Lower lobe of right lung (tissue), 2 donors: Measurements from ENCODE around the gene ZNF200. TPM values are rescaled to one million over a fixed set of nuclear protein-coding genes. Genes with fewer than 3 reads are reported as not detected.
"Not testable (repeated sequence)": the region's sequence is repeated elsewhere in the genome, so short reads cannot be mapped to it uniquely, and the experiment has no call there.

Experiments used
- ATAC-seq, 2 donors: fragments of 200-7000 bp; cut with Tn5 transposase; one replicate each; pipeline ENCODE4 v1.9.1; 2020 to 2022; ENCODE audit warnings: mild to moderate bottlenecking in 2 of 2, moderate library complexity in 2 of 2
- DNase-seq: peaks from one replicate; pipeline ENCODE4 v3.0.0-alpha.2; 2020
- H3K27ac ChIP-seq: fragments of 200-600 bp; one replicate; pipeline ENCODE4 v1.8.0; 2022
- H3K27me3 ChIP-seq: fragments of 200-600 bp; one replicate; pipeline ENCODE4 v1.8.0; 2022; ENCODE audit warnings: low read depth
- H3K36me3 ChIP-seq: fragments of 200-600 bp; one replicate; pipeline ENCODE4 v1.8.0; 2022; ENCODE audit warnings: mild to moderate bottlenecking
- H3K4me1 ChIP-seq: fragments of 200-600 bp; one replicate; pipeline ENCODE4 v1.8.0; 2022
- H3K4me3 ChIP-seq: fragments of 200-600 bp; one replicate; pipeline ENCODE4 v1.8.0; 2022; ENCODE audit warnings: mild to moderate bottlenecking
- H3K9me3 ChIP-seq: fragments of 200-600 bp; one replicate; pipeline ENCODE4 v1.8.0; 2022
- intact Hi-C: fragments of 100-400 bp; cut with DNase I; formaldehyde crosslinking; loops from one replicate; pipeline ENCODE4 v1.11.0; 2022
- total RNA-seq: library from RNA; stranded (reverse); fragmentation: NEBNext Ultra II Directional; extraction: Animal tissue kit (Norgen Biotek cat#: 25700); gene quantifications from one replicate; pipeline ENCODE4 v1.2.1, GENCODE V29; 2021
- TF ChIP-seq, protein P1 (sequence below): fragments of 200-600 bp; IDR thresholded peaks from one replicate; pipeline ENCODE4 v1.8.0; 2022; ENCODE audit warnings: antibody characterized with exemption, mild to moderate bottlenecking
- donor health status: DM: no; HTN: yes; CAD: no; lungs with severe emphysema.

The ZNF200 gene
- total RNA-seq, 1 donor from 2014 or later = 12.0 TPM

DNA sequence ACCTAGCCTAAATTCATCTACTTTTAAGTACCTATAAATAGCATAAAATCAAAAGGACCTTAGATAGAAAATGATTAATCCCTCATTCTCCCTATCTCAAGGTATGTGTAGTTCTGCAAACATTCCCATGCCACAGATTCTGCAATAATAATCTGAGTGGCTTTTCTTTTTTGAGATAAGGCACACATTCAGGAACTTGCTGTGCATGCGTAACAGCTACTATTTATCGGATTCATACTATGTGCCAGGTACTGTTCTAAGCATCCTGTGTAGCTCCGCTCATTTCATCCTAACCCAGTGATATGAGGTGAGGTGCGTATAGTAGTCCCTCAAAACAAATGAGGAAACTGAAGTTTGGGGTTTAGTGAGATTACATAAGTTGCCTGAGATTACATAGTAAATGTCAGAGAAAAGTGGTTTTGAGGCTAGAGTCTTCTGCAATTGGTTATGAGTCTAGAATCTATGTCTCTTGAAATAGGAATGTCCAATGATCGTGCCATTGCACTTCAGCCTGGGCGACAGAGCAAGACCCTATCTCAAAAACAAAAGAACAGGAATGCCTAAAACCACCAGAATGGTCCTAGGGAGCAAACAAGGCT, 46.4 kb upstream of the ZNF200 start:
- no peak for DNase-seq
- H3K36me3 ChIP-seq = peaks cover 10% of the 10 kb centered on the region
- ATAC-seq = no peak
- peaks cover 28% of the 10 kb centered on the region for H3K4me1 ChIP-seq
- H3K27me3 ChIP-seq = no peaks in the 10 kb centered on the region
- intact Hi-C loops = no loop called here
- peaks cover 2% of the 10 kb centered on the region for H3K9me3 ChIP-seq
- TF ChIP-seq, protein P1, sequence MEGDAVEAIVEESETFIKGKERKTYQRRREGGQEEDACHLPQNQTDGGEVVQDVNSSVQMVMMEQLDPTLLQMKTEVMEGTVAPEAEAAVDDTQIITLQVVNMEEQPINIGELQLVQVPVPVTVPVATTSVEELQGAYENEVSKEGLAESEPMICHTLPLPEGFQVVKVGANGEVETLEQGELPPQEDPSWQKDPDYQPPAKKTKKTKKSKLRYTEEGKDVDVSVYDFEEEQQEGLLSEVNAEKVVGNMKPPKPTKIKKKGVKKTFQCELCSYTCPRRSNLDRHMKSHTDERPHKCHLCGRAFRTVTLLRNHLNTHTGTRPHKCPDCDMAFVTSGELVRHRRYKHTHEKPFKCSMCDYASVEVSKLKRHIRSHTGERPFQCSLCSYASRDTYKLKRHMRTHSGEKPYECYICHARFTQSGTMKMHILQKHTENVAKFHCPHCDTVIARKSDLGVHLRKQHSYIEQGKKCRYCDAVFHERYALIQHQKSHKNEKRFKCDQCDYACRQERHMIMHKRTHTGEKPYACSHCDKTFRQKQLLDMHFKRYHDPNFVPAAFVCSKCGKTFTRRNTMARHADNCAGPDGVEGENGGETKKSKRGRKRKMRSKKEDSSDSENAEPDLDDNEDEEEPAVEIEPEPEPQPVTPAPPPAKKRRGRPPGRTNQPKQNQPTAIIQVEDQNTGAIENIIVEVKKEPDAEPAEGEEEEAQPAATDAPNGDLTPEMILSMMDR = no peak
- no peak overlapping the region for H3K27ac ChIP-seq
- no peak overlapping the region for H3K4me3 ChIP-seq

DNA sequence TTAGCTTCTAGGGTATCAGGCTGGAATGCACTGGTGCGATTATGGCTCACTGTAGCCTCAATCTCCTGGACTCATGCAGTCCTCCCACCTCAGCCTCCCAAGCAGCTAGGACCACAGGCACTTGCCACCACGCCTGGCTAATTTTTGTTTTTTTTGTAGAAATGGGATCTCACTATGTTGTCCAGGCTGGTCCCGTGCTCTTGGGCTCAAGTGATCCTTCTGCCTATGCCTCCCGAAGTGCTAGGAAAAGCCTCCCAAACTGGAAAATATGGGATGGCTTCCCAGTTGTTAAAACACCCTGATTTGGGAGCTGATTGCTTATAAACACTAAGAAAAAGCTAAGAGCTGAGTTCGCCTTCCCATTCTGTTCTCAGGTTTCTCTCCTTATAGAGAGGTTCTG, 41.7 kb upstream of the ZNF200 start:
- H3K27me3 ChIP-seq = no peaks in the 10 kb centered on the region
- no peak overlapping the region for H3K27ac ChIP-seq
- no peaks in the 10 kb centered on the region for H3K36me3 ChIP-seq
- DNase-seq (no peak), ATAC-seq (no peak)
- TF ChIP-seq, protein P1 = no peak
- no peak overlapping the region for H3K4me3 ChIP-seq
- intact Hi-C loops = no loop called here
- no peaks in the 10 kb centered on the region for H3K9me3 ChIP-seq
- H3K4me1 ChIP-seq = peaks cover 3% of the 10 kb centered on the region

DNA sequence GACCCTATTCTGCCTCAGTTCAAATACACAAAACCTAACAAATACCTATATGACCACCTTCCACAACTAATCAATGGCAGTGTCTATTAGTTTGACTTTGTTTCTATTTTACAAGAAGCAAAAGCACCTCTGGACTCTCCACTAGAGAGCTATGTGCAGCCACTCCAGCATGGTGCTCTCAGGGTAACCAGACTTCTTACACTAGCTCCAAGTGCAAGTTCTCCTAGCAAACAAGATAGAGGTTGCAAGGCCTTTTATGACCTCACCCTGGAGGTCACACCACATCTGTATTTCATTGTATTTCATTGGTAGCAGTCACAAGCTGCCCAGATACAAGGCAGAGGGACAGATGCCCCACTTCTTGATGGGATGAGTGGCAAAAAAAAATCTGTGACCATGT, 40.0 kb upstream of the ZNF200 start:
- DNase-seq (no peak), ATAC-seq (no peak)
- H3K4me3 ChIP-seq = no peak overlapping the region
- intact Hi-C loops = no loop called here
- H3K27me3 ChIP-seq = no peaks in the 10 kb centered on the region
- no peaks in the 10 kb centered on the region for H3K4me1 ChIP-seq
- H3K27ac ChIP-seq = no peak overlapping the region
- TF ChIP-seq, protein P1 = no peak
- no peaks in the 10 kb centered on the region for H3K36me3 ChIP-seq
- no peaks in the 10 kb centered on the region for H3K9me3 ChIP-seq

DNA sequence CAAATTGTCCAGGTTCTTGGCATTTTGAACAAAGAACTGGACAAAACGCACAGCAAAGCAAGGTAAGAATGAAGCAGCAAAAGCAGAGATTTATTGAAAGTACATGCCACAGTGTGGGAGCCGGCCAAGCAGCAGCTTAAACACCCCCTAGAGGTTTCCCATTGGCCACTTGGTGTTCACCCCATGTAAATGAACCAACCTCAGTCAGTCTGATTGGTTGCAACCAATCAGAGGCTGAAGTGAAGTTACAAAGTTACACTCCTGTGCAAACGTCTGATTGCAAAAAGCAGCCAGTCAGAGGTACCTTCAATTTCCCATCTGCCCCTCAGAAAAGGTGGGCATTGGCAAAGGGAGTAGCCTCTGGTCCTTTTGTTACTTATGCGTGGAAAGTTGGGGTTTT, 39.5 kb upstream of the ZNF200 start:
- no peaks in the 10 kb centered on the region for H3K9me3 ChIP-seq
- no peaks in the 10 kb centered on the region for H3K4me1 ChIP-seq
- H3K27me3 ChIP-seq = no peaks in the 10 kb centered on the region
- no peak overlapping the region for H3K4me3 ChIP-seq
- DNase-seq (no peak), ATAC-seq (no peak)
- H3K36me3 ChIP-seq = no peaks in the 10 kb centered on the region
- TF ChIP-seq, protein P1 = no peak
- H3K27ac ChIP-seq = no peak overlapping the region
- intact Hi-C loops = no loop called here

DNA sequence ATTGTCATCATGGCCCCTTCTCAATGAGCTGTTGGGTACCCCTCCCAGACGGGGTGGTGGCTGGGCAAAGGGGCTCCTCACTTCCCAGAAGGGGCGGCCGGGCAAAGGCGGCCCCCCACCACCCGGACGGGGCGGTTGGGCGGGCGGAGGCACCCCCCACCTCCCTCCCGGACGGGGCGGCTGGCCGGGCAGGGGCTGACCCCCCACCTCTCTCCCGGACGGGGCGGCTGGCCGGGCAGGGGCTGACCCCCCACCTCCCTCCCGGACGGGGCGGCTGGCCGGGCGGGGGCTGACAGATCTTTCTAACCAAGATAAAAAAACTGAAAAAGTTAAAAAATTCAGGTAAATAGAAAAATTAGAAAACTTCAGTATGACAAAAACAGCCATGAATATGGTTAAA, 36.3 kb upstream of the ZNF200 start:
- H3K4me3 ChIP-seq, H3K36me3 ChIP-seq, intact Hi-C loops, H3K27me3 ChIP-seq, H3K4me1 ChIP-seq, H3K9me3 ChIP-seq, ATAC-seq, H3K27ac ChIP-seq, DNase-seq: not testable (repeated sequence)

DNA sequence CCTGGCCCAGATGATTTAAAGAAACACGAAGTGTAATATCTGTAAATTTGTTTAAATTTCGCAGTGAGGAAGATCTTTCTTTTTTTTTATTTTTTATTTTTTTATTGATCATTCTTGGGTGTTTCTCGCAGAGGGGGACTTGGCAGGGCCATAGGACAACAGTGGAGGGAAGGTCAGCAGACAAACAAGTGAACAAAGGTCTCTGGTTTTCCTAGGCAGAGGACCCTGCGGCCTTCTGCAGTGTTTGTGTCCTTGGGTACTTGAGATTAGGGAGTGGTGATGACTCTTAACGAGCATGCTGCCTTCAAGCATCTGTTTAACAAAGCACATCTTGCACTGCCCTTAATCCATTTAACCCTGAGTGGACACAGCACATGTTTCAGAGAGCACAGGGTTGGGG, 35.8 kb upstream of the ZNF200 start:
- DNase-seq, H3K27ac ChIP-seq, ATAC-seq, H3K4me3 ChIP-seq, H3K27me3 ChIP-seq, H3K9me3 ChIP-seq, H3K4me1 ChIP-seq, H3K36me3 ChIP-seq, intact Hi-C loops: not testable (repeated sequence)

DNA sequence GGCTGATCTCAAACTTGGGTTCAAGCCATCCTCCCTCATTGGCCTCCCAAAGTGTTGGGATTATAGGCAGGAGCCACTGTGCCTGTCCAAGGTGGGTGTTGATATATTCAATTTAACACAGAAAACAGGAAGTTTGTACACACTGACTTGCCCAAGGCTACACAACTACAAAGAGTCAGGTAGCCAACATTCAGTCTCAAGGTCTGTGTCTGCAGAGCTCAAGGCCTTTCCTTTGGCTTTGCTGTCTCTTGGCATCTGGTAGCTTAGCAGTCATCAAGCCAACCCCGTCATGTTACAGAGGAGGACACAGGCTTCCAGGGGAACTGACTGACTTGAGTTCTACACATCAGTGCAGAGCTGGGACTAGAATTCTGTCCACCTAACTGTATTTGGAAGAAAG, 33.3 kb upstream of the ZNF200 start:
- TF ChIP-seq, protein P1 = no peak
- Histone ChIP-seq H3K4me3 (no peak overlapping the region), H3K9me3 (peaks cover 4% of the 10 kb centered on the region), H3K27ac (no peak overlapping the region), H3K27me3 (no peaks in the 10 kb centered on the region), H3K36me3 (no peaks in the 10 kb centered on the region), H3K4me1 (peaks cover 18% of the 10 kb centered on the region)
- DNase-seq = no peak
- intact Hi-C loops = no loop called here
- ATAC-seq = no peak
